Cardiac fibroblast (primary cell): ENCODE results near the gene CD79A.

Experiments used
- DNase-seq, 2 donors: peaks; one replicate each; pipeline versions ENCODE4 v3.0.0 to v3.0.0-alpha.2; 2010; ENCODE audit warnings: low read depth in 2 of 2
- H3K4me3 ChIP-seq, 2 donors: replicated peaks in 1 of 2; 1 replicate in 1 of 2; 2 replicates in 1 of 2; pipeline ENCODE4 v1.5.1; 2011; ENCODE audit warnings: low read depth in 2 of 2, low read length in 2 of 2, mild to moderate bottlenecking in 2 of 2, moderate library complexity in 1 of 2
- CTCF ChIP-seq: IDR thresholded peaks from one replicate; pipeline ENCODE4 v1.5.1; 2011; ENCODE audit warnings: low read depth, mild to moderate bottlenecking, low read length, inconsistent platforms

The CD79A gene

GRCh38 chr19:41877916-41878905 lies 1.1 kb downstream of the CD79A start:
- no peak for TF ChIP-seq CTCF
- no peak for DNase-seq
- no peak overlapping the region for H3K4me3 ChIP-seq

GRCh38 chr19:41879080-41879479 lies 2.0 kb downstream of the CD79A start:
- DNase-seq, result no peak
- H3K4me3 ChIP-seq, result no peak overlapping the region
- no peak for TF ChIP-seq CTCF

GRCh38 chr19:41879670-41880328 lies 2.7 kb downstream of the CD79A start:
- no peak for DNase-seq
- no peak for TF ChIP-seq CTCF
- no peak overlapping the region for H3K4me3 ChIP-seq

GRCh38 chr19:41880329-41880708 lies 3.2 kb downstream of the CD79A start:
- H3K4me3 ChIP-seq, result no peak overlapping the region
- DNase-seq, result no peak
- TF ChIP-seq CTCF, result no peak

- peak within 1 kb of the TSS; percentile 59 to 96 for H3K4me3 ChIP-seq
- TF ChIP-seq CTCF, result no peak
- peak in 1 of 2 donors; percentile 39 for DNase-seq
Measured at GRCh38 chr19:41882568-41883462, 5.7 kb downstream of the CD79A start, which contains the start of gene ARHGEF1. TSS of gene ARHGEF1 (plus strand) at chr19:41883184. CDS start at chr19:41888083, 4,899 bp downstream.

GRCh38 chr19:41883463-41883820 lies 6.4 kb downstream of the CD79A start:
- peak overlapping the region; percentile 59 to 96 for H3K4me3 ChIP-seq
- DNase-seq, result no peak
- TF ChIP-seq CTCF, result no peak
